LNCaP clone FGC (cell line): ENCODE measurements around the gene GRHL1.

Experiments used
- DNase-seq: peaks from one replicate; pipeline ENCODE4 v3.0.0-alpha.2; 2011; ENCODE audit warnings: low read depth
- H3K4me3 ChIP-seq: 2 replicates; pipeline ENCODE4 v1.5.1; 2011; ENCODE audit warnings: mild to moderate bottlenecking, low read depth, low read length, control low read depth
- TF ChIP-seq, protein P1 (sequence below): IDR thresholded peaks from 2 replicates; pipeline ENCODE4 v1.5.1; 2012; ENCODE audit warnings: mild to moderate bottlenecking; ENCODE audit not compliant: control insufficient read depth, insufficient read depth; ENCODE audit errors: extremely low read depth

GRHL1 gene

DNA sequence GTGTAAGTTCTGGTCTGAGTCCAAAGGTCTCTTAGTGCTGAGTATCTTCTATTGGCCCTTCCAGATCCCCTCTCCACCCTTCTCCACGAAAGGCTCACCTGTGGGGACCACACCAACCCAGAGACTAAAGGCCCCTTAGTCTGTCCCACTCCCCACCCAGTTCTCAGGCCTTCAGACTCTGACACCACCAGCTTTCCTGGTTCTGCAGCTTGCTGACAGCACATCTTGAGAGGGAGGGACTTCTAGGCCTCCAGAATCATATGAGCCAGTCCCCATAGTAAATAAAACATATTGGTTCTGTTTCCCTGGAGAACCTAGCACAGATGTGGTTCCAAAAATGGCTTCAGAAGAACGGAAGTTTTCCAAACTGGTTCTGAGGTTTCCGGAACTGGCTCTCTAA lies 53.3 kb downstream of the GRHL1 start:
- TF ChIP-seq, protein P1, sequence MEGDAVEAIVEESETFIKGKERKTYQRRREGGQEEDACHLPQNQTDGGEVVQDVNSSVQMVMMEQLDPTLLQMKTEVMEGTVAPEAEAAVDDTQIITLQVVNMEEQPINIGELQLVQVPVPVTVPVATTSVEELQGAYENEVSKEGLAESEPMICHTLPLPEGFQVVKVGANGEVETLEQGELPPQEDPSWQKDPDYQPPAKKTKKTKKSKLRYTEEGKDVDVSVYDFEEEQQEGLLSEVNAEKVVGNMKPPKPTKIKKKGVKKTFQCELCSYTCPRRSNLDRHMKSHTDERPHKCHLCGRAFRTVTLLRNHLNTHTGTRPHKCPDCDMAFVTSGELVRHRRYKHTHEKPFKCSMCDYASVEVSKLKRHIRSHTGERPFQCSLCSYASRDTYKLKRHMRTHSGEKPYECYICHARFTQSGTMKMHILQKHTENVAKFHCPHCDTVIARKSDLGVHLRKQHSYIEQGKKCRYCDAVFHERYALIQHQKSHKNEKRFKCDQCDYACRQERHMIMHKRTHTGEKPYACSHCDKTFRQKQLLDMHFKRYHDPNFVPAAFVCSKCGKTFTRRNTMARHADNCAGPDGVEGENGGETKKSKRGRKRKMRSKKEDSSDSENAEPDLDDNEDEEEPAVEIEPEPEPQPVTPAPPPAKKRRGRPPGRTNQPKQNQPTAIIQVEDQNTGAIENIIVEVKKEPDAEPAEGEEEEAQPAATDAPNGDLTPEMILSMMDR: no peak
- H3K4me3 ChIP-seq: no peak overlapping the region
- no peak for DNase-seq

GRCh38 chr2:10005461-10006235 lies 54.2 kb downstream of the GRHL1 start:
- DNase-seq: no peak
- H3K4me3 ChIP-seq: no peak overlapping the region
- TF ChIP-seq, protein P1: no peak

DNA sequence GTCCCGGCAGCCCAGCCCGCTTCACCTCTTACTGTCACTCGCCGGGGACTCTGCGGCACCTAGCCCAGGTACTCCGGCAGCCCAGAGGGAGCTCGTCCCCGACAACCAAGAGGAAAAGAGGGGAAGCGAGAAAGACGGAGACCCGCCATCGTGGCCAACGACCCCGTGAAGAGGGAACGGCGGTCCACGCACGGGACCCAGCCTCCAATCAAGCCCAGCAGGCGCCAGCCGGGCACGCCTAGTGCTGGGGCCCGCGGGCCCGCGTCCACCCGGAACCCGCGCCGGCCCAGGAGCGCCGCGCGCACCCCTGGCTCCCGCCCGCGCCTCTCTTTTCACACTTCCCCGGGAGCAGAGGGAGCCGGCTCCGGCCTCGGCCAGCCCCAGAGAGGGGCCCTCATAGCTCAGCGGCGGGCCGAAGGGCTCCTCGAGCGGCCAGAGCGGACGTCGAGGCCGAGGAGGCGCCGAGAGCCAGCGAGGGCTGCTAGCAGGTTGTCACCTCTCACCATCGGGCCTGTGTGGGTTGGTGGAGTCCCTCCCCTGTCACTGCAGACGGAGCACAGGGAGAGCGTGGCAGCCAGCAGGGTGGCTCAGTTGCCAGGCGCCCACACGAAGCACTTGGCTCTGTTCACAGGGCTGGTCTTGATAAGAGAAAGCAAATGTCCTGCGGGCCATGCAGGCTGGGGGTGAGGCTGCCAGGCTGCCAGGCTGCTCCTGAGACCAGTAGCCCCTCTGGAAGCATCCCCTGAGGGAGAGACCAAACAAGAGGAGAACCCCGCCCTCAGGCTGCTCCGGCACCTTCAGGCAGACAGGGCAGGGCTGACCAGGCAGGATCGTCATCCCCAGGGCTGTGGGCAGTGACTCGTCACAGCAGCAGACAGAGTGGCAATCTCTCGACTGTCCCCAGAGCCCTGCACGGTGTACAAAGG lies 55.0 kb downstream of the GRHL1 start:
- no peak for DNase-seq
- H3K4me3 ChIP-seq: no peak overlapping the region
- TF ChIP-seq, protein P1: no peak

DNA sequence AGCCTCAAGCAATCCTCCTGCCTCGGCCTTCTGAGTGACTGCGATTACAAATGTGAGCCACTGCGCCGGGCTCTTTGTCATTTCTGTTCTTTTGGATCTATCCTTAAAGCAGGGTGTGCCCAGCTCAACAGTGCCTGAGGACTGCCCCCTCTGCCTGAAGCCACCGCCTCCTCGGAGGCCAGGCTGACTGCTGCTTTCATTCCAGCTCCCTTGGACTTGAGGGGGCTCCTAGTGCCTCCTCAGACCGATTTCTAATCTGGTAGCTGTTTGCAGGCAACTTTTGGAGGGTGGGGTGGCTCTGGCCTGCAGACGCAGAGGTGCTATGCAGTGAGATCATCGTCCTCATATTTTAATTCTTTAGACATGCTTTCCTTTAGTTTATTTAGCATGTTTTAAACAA lies 55.9 kb downstream of the GRHL1 start:
- TF ChIP-seq, protein P1: no peak
- no peak overlapping the region for H3K4me3 ChIP-seq
- DNase-seq: no peak

DNA sequence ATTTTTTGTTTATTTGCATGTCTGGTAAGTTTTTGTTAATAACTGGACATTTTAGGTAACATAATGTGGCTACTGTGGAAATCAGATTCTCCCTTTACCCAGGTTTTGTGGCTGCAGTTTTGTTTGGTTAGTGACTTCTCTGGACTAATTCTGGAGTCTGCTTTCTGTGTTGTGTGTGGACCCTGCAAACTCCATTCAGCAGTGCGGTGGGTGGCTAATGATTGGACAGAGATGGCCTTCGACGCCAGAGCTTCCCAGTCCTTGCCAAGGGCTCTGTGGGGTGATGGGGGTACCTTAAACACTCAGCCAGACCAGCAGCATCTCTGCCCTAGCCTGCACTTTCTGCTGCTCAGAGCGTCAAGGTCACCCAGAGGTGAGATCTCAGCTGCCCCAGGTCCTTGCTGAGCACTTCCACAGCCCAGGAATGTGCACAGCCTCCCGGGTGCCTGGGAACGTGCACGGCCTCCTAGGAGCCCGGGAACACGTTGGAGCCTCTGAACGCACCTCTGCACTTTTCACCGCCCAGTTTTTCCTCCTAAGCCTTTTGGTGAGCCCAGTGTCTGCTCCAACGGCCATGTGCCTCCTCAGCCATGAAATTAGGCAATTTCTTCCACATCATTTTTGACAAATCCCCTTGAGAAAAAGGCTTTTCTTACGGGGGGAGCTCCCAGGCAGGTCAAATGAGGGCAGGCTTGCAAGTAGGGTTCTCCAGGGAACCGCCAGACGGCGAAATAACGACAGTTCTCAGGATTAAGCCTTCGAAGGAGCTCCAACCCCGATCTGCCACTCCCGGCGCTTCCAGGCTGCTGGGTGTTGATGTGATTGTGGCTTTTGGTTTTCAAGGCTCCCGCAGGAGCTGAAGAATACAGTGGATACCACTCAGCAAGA lies 56.7 kb downstream of the GRHL1 start:
- TF ChIP-seq, protein P1: no peak
- no peak for DNase-seq
- H3K4me3 ChIP-seq: no peak overlapping the region

DNA sequence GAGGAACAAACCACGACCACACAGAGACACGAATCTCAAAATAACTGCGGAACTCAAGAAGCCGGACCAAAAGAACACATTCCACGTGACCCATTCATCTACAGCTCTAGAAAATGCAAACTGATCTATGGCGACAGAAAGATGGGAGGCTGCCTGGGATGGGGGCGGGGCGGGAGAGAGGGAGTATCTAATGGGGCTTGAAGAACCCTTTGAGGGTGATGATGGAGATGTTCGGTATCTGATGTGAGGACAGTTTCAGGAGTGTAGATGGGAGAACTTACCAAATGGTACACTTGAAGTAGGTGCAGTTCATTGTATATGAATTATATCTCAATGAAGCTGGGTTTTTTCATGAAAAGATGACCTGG lies 57.3 kb downstream of the GRHL1 start:
- no peak for DNase-seq
- no peak overlapping the region for H3K4me3 ChIP-seq
- TF ChIP-seq, protein P1: no peak
